K562 (cell line): ENCODE data around the gene FARP2. TPM values are rescaled to one million over a fixed set of nuclear protein-coding genes. Genes with fewer than 3 reads are reported as not detected.

ENCODE experiments used
- ATF7 ChIP-seq: fragments of 450-650 bp; IDR thresholded peaks from 2 replicates; pipeline ENCODE4 v1.7.1; 2014; ENCODE audit warnings: mild to moderate bottlenecking, moderate library complexity
- BRF1 ChIP-seq: IDR thresholded peaks from 3 replicates; pipeline ENCODE4 v1.6.1; 2011; ENCODE audit warnings: borderline replicate concordance, mild to moderate bottlenecking; ENCODE audit not compliant: insufficient read length; ENCODE audit errors: extremely low read depth
- EP300 ChIP-seq: IDR thresholded peaks from 2 replicates; pipeline ENCODE4 v1.6.1; 2012; ENCODE audit warnings: low read length, improper control_type of control experiment
- KDM1A ChIP-seq, 2 experiments: fragments of 450-650 bp; IDR thresholded peaks; 2 replicates each; pipeline ENCODE4 v1.6.1; 2016; ENCODE audit warnings: mild to moderate bottlenecking in 2 of 2
- KLF6 ChIP-seq: fragments of 250-450 bp; sonication (Bioruptor Pico); IDR thresholded peaks from 2 replicates; pipeline ENCODE4 v1.4.0; 2020; ENCODE audit warnings: mild to moderate bottlenecking, moderate library complexity, borderline replicate concordance
- L3MBTL2 ChIP-seq: fragments of 450-650 bp; IDR thresholded peaks from 2 replicates; pipeline ENCODE4 v1.6.1; 2016; ENCODE audit warnings: mild to moderate bottlenecking, moderate library complexity
- MCM3 ChIP-seq: fragments of 450-650 bp; IDR thresholded peaks from 2 replicates; pipeline ENCODE4 v1.6.1; 2016
- MYC ChIP-seq, 2 experiments: fragments of 250-450 bp in 1 of 2; sonication (Bioruptor Pico) in 1 of 2; IDR thresholded peaks; 2 replicates each; pipeline versions ENCODE4 v1.5.1 to v1.6.1; 2012 to 2021; ENCODE audit warnings: low read depth in 2 of 2, borderline replicate concordance in 1 of 2, improper control_type of control experiment in 1 of 2, low read length in 1 of 2, mild to moderate bottlenecking in 1 of 2, moderate library complexity in 1 of 2
- NFIC ChIP-seq: fragments of 450-650 bp; IDR thresholded peaks from 2 replicates; pipeline ENCODE4 v1.6.1; 2017; ENCODE audit warnings: mild to moderate bottlenecking, inconsistent platforms
- ZNF766 ChIP-seq: fragments of 200-800 bp; sonication (Bioruptor generic); conservative IDR thresholded peaks from 2 replicates; pipeline ENCODE4 v1.6.1; 2016; ENCODE audit warnings: missing genetic modification characterization, missing compliant biosample characterization
- polyA plus RNA-seq, 8 experiments: library from polyadenylated mRNA; depleted of rRNA in 4 of 8; stranded (reverse) in 5 of 8; unstranded in 3 of 8; fragments of >200 nt; fragmentation: Nextera tagmentation in 2 of 8; fragmentation: Illumina TruSeq in 1 of 8; extraction: Ambion mirVana in 2 of 8; extraction: Trizol in 1 of 8; gene quantifications; 2 replicates each; pipeline versions ENCODE4 v1.2.1 to v1.2.3, GENCODE V29; 2011 to 2014; ENCODE audit warnings: inconsistent platforms in 1 of 8, missing spikeins in 1 of 8
- total RNA-seq, 7 experiments: library from RNA; depleted of rRNA in 6 of 7; stranded (reverse); fragments of >200 nt in 6 of 7; fragmentation: Illumina TruSeq in 2 of 7; extraction: Trizol in 2 of 7; gene quantifications; 2 replicates each; pipeline versions ENCODE4 v1.2.1 to v1.2.3, GENCODE V29; 2011 to 2021; ENCODE audit warnings: low replicate concordance in 1 of 7
- TF ChIP-seq, protein P1 (sequence below): sonication (generic); formaldehyde crosslinking; IDR thresholded peaks from 2 replicates; pipeline ENCODE4 v1.8.0; 2022; ENCODE audit warnings: mild to moderate bottlenecking, missing genetic modification reagents
- TF ChIP-seq, protein P2 (sequence below): fragments of 200-800 bp; sonication (Bioruptor generic); IDR thresholded peaks from 2 replicates; pipeline ENCODE4 v1.6.1; 2017; ENCODE audit warnings: missing genetic modification characterization, missing compliant biosample characterization
- TF ChIP-seq, protein P3 (sequence below): fragments of 450-650 bp; IDR thresholded peaks from 2 replicates; pipeline ENCODE4 v1.6.1; 2017; ENCODE audit warnings: antibody characterized with exemption
- TF ChIP-seq, protein P4 (sequence below): IDR thresholded peaks from 2 replicates; pipeline ENCODE4 v1.6.1; 2011; ENCODE audit warnings: borderline replicate concordance, low read depth, mild to moderate bottlenecking, moderate library complexity, low read length; ENCODE audit not compliant: insufficient read depth, poor library complexity, severe bottlenecking
- TF ChIP-seq, protein P5 (sequence below): fragments of 250-450 bp; sonication (Bioruptor Pico); IDR thresholded peaks from 2 replicates; pipeline ENCODE4 v1.5.0; 2020; ENCODE audit warnings: mild to moderate bottlenecking

Gene FARP2
- total and polyA plus RNA-seq, 9 of the 15 experiments (the other 6 are each of a cell fraction or from before 2014, with no cell fraction given), result 4.1 to 38.1 (median 21.1) TPM

DNA sequence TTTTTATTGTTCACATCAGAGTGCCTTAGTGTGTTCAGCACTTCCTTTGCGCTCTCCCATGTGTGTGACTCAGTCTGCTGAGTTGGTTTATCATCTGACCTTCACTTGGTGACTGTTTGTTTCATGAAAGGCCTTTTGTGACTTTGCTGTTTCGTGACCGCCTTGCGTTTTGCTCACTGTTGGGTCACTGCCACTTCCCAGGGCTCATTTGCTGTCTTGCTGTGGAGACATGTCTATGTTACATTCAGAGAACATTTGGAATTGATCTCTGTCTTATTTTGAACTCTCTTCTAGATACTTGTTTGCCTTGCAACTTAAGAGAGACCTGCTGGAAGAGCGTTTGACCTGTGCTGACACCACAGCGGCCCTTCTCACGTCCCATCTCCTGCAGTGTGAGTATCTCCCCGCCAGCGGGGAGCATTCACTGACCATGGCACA, 54.7 kb downstream of the FARP2 start (continued):
- TF ChIP-seq, protein P1, sequence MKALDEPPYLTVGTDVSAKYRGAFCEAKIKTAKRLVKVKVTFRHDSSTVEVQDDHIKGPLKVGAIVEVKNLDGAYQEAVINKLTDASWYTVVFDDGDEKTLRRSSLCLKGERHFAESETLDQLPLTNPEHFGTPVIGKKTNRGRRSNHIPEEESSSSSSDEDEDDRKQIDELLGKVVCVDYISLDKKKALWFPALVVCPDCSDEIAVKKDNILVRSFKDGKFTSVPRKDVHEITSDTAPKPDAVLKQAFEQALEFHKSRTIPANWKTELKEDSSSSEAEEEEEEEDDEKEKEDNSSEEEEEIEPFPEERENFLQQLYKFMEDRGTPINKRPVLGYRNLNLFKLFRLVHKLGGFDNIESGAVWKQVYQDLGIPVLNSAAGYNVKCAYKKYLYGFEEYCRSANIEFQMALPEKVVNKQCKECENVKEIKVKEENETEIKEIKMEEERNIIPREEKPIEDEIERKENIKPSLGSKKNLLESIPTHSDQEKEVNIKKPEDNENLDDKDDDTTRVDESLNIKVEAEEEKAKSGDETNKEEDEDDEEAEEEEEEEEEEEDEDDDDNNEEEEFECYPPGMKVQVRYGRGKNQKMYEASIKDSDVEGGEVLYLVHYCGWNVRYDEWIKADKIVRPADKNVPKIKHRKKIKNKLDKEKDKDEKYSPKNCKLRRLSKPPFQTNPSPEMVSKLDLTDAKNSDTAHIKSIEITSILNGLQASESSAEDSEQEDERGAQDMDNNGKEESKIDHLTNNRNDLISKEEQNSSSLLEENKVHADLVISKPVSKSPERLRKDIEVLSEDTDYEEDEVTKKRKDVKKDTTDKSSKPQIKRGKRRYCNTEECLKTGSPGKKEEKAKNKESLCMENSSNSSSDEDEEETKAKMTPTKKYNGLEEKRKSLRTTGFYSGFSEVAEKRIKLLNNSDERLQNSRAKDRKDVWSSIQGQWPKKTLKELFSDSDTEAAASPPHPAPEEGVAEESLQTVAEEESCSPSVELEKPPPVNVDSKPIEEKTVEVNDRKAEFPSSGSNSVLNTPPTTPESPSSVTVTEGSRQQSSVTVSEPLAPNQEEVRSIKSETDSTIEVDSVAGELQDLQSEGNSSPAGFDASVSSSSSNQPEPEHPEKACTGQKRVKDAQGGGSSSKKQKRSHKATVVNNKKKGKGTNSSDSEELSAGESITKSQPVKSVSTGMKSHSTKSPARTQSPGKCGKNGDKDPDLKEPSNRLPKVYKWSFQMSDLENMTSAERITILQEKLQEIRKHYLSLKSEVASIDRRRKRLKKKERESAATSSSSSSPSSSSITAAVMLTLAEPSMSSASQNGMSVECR (CRISPR knock-in tag), result no peak; the same call in 1 of the 2 replicates
- TF ChIP-seq ZNF766 (CRISPR knock-in tag), result no peak
- TF ChIP-seq EP300, result peak; percentile 38; the same call in 1 of the 2 replicates
- TF ChIP-seq MYC (IDR thresholded peaks at IDR 0.05; ENCODE audit: low read depth, low read length), result no peak
- no peak for TF ChIP-seq MYC (CRISPR knock-in tag; IDR thresholded peaks at IDR 0.05; ENCODE audit: borderline replicate concordance, low read depth)
- TF ChIP-seq, protein P2, sequence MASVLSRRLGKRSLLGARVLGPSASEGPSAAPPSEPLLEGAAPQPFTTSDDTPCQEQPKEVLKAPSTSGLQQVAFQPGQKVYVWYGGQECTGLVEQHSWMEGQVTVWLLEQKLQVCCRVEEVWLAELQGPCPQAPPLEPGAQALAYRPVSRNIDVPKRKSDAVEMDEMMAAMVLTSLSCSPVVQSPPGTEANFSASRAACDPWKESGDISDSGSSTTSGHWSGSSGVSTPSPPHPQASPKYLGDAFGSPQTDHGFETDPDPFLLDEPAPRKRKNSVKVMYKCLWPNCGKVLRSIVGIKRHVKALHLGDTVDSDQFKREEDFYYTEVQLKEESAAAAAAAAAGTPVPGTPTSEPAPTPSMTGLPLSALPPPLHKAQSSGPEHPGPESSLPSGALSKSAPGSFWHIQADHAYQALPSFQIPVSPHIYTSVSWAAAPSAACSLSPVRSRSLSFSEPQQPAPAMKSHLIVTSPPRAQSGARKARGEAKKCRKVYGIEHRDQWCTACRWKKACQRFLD (CRISPR knock-in tag), result 0 out of 2 replicates have a peak, but pooled peaks have one; percentile 53
- TF ChIP-seq, protein P3, sequence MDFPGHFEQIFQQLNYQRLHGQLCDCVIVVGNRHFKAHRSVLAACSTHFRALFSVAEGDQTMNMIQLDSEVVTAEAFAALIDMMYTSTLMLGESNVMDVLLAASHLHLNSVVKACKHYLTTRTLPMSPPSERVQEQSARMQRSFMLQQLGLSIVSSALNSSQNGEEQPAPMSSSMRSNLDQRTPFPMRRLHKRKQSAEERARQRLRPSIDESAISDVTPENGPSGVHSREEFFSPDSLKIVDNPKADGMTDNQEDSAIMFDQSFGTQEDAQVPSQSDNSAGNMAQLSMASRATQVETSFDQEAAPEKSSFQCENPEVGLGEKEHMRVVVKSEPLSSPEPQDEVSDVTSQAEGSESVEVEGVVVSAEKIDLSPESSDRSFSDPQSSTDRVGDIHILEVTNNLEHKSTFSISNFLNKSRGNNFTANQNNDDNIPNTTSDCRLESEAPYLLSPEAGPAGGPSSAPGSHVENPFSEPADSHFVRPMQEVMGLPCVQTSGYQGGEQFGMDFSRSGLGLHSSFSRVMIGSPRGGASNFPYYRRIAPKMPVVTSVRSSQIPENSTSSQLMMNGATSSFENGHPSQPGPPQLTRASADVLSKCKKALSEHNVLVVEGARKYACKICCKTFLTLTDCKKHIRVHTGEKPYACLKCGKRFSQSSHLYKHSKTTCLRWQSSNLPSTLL, result no peak
- no peak for TF ChIP-seq ATF7
- no peak for TF ChIP-seq MCM3
- TF ChIP-seq L3MBTL2, result no peak
- no peak for TF ChIP-seq BRF1
- TF ChIP-seq, protein P4, sequence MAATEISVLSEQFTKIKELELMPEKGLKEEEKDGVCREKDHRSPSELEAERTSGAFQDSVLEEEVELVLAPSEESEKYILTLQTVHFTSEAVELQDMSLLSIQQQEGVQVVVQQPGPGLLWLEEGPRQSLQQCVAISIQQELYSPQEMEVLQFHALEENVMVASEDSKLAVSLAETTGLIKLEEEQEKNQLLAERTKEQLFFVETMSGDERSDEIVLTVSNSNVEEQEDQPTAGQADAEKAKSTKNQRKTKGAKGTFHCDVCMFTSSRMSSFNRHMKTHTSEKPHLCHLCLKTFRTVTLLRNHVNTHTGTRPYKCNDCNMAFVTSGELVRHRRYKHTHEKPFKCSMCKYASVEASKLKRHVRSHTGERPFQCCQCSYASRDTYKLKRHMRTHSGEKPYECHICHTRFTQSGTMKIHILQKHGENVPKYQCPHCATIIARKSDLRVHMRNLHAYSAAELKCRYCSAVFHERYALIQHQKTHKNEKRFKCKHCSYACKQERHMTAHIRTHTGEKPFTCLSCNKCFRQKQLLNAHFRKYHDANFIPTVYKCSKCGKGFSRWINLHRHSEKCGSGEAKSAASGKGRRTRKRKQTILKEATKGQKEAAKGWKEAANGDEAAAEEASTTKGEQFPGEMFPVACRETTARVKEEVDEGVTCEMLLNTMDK, result no peak
- no peak for TF ChIP-seq KDM1A (IDR thresholded peaks at IDR 0.05)
- TF ChIP-seq KLF6 (CRISPR knock-in tag), result no peak
- TF ChIP-seq NFIC, result peak; percentile 24; the same call in 1 of the 2 replicates
- TF ChIP-seq, protein P5, sequence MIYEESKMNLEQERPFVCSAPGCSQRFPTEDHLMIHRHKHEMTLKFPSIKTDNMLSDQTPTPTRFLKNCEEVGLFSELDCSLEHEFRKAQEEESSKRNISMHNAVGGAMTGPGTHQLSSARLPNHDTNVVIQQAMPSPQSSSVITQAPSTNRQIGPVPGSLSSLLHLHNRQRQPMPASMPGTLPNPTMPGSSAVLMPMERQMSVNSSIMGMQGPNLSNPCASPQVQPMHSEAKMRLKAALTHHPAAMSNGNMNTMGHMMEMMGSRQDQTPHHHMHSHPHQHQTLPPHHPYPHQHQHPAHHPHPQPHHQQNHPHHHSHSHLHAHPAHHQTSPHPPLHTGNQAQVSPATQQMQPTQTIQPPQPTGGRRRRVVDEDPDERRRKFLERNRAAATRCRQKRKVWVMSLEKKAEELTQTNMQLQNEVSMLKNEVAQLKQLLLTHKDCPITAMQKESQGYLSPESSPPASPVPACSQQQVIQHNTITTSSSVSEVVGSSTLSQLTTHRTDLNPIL (CRISPR knock-in tag), result no peak
